GM21786 (cell line): Measurements from ENCODE around the gene CMTR2.

ENCODE experiments used
- ATAC-seq: cut with Tn5 transposase; IDR thresholded peaks from one replicate; pipeline ENCODE4 v1.9.1; 2021; ENCODE audit not compliant: unreplicated experiment

CMTR2 gene

GRCh38 chr16:71276589-71277334 lies 12.4 kb downstream of the CMTR2 start:
- ATAC-seq: no peak

- ATAC-seq: no peak
These were observed 15.8 kb downstream of the CMTR2 start for GRCh38 chr16:71273384-71273783.

- ATAC-seq: no peak
These were observed 24.9 kb downstream of the CMTR2 start for GRCh38 chr16:71264299-71264698.

- ATAC-seq: no peak
These were observed 25.6 kb downstream of the CMTR2 start for GRCh38 chr16:71263582-71263981.

- ATAC-seq: no peak
These were observed 26.8 kb downstream of the CMTR2 start for GRCh38 chr16:71262391-71262790.

GRCh38 chr16:71260995-71261394 lies 28.2 kb downstream of the CMTR2 start:
- ATAC-seq: no peak

GRCh38 chr16:71259086-71259485 lies 30.1 kb downstream of the CMTR2 start:
- ATAC-seq: no peak

- no peak for ATAC-seq
These were observed 30.8 kb downstream of the CMTR2 start for GRCh38 chr16:71258372-71258771.

- no peak for ATAC-seq
These were observed 31.4 kb downstream of the CMTR2 start for GRCh38 chr16:71257768-71258167.

GRCh38 chr16:71255721-71256120 lies 33.5 kb downstream of the CMTR2 start:
- ATAC-seq: no peak

- no peak for ATAC-seq
These were observed 34.2 kb downstream of the CMTR2 start for GRCh38 chr16:71254832-71255525.

GRCh38 chr16:71250461-71251235 lies 38.6 kb downstream of the CMTR2 start:
- ATAC-seq: no peak

- no peak for ATAC-seq
These were observed 39.8 kb downstream of the CMTR2 start for GRCh38 chr16:71249399-71249798.

GRCh38 chr16:71247478-71247877 lies 41.7 kb downstream of the CMTR2 start:
- no peak for ATAC-seq

- ATAC-seq: no peak
These were observed 42.9 kb downstream of the CMTR2 start for GRCh38 chr16:71246309-71246708.

- ATAC-seq: no peak
These were observed 44.7 kb downstream of the CMTR2 start for GRCh38 chr16:71244521-71244920.

GRCh38 chr16:71242601-71243000 lies 46.6 kb downstream of the CMTR2 start:
- ATAC-seq: no peak

- no peak for ATAC-seq
These were observed 47.2 kb downstream of the CMTR2 start for GRCh38 chr16:71242036-71242435.
